ENCODE results near the gene RABGAP1. TPM values are rescaled to one million over a fixed set of nuclear protein-coding genes. Genes with fewer than 3 reads are reported as not detected.

The RABGAP1 gene
- total RNA-seq, 2 donors from 2014 or later = 33.1 TPM

DNA sequence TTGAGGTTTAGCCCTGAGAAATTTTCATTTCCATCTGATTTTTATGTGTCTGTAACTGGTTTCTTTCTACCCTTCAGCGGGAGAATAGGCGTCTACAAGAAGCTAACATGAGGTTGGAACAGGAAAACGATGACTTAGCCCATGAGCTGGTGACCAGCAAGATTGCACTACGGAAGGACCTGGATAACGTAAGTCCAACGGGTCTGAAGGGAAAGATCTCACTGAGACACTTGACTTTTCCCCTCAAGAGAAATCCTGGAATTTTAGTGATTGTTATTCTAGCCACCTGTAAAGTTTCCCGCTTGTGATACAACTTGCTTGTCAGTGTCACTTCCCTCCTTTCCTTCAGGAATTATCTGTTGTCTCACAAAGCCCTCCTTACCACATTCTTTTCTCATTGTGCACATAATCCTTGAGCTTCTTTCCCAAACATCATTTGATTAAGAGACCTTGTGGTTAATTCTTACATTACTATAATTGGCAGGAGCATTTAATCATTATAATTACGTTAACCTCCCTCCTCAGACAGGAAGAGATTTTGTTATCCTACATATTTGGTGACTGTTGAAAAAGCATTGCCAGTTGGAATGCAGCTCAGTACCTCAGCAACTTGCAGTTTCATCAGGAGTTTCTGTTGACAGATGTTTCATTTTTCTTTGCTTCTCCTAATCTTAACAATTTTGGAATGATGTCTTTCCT is 149.5 kb downstream of the RABGAP1 start:
- no peak for ATAC-seq (replicated peaks in 1 of 2)
- Mint-ChIP-seq H3K9me3 (no peaks in the 10 kb centered on the region), H3K27me3 (ENCODE audit: low read depth) (no peaks in the 10 kb centered on the region), H3K27ac (no peak overlapping the region), H3K4me1 (ENCODE audit: low read depth) (no peaks in the 10 kb centered on the region), H3K36me3 (ENCODE audit: insufficient read depth in 2 of 2) (peaks cover 0 to 8% of the 10 kb centered on the region in 2 donors), H3K4me3 (no peak overlapping the region)
- DNase-seq = no peak

- no peak for ATAC-seq (replicated peaks in 1 of 2)
These were observed 150.1 kb downstream of the RABGAP1 start for GRCh38 chr9:123090956-123091355.

GRCh38 chr9:123091459-123091858 is 150.6 kb downstream of the RABGAP1 start:
- ATAC-seq (replicated peaks in 1 of 2) = no peak
- peaks cover 0 to 8% of the 10 kb centered on the region in 2 donors for H3K36me3 Mint-ChIP-seq (ENCODE audit: insufficient read depth in 2 of 2)
- H3K27ac Mint-ChIP-seq = no peak overlapping the region
- H3K27me3 Mint-ChIP-seq (ENCODE audit: low read depth) = no peaks in the 10 kb centered on the region
- no peak overlapping the region for H3K4me3 Mint-ChIP-seq
- H3K4me1 Mint-ChIP-seq (ENCODE audit: low read depth) = no peaks in the 10 kb centered on the region
- no peak for DNase-seq
- H3K9me3 Mint-ChIP-seq = no peaks in the 10 kb centered on the region

More at GRCh38 chr9:123090956-123091355, 150.1 kb downstream of the RABGAP1 start:
- H3K9me3 Mint-ChIP-seq = no peaks in the 10 kb centered on the region
- no peaks in the 10 kb centered on the region for H3K4me1 Mint-ChIP-seq (ENCODE audit: low read depth)
- no peak overlapping the region for H3K4me3 Mint-ChIP-seq
- H3K27ac Mint-ChIP-seq = no peak overlapping the region
- no peaks in the 10 kb centered on the region for H3K27me3 Mint-ChIP-seq (ENCODE audit: low read depth)
- DNase-seq = no peak
- peaks cover 0 to 8% of the 10 kb centered on the region in 2 donors for H3K36me3 Mint-ChIP-seq (ENCODE audit: insufficient read depth in 2 of 2)

GRCh38 chr9:123093141-123093540 is 152.3 kb downstream of the RABGAP1 start:
- DNase-seq (no peak), ATAC-seq (replicated peaks in 1 of 2) (no peak)
- Mint-ChIP-seq H3K4me3 (no peak overlapping the region), H3K36me3 (ENCODE audit: insufficient read depth in 2 of 2) (peaks cover 0 to 8% of the 10 kb centered on the region in 2 donors), H3K27me3 (ENCODE audit: low read depth) (no peaks in the 10 kb centered on the region), H3K27ac (no peak overlapping the region), H3K4me1 (ENCODE audit: low read depth) (no peaks in the 10 kb centered on the region), H3K9me3 (no peaks in the 10 kb centered on the region)

GRCh38 chr9:123096987-123097386 is 156.2 kb downstream of the RABGAP1 start:
- no peak for ATAC-seq (replicated peaks in 1 of 2)
- Mint-ChIP-seq H3K27me3 (ENCODE audit: low read depth) (no peaks in the 10 kb centered on the region), H3K36me3 (ENCODE audit: insufficient read depth in 2 of 2) (peaks cover 0 to 4% of the 10 kb centered on the region in 2 donors), H3K4me3 (no peak overlapping the region), H3K27ac (no peak overlapping the region), H3K4me1 (ENCODE audit: low read depth) (no peaks in the 10 kb centered on the region), H3K9me3 (no peaks in the 10 kb centered on the region)
- no peak for DNase-seq

DNA sequence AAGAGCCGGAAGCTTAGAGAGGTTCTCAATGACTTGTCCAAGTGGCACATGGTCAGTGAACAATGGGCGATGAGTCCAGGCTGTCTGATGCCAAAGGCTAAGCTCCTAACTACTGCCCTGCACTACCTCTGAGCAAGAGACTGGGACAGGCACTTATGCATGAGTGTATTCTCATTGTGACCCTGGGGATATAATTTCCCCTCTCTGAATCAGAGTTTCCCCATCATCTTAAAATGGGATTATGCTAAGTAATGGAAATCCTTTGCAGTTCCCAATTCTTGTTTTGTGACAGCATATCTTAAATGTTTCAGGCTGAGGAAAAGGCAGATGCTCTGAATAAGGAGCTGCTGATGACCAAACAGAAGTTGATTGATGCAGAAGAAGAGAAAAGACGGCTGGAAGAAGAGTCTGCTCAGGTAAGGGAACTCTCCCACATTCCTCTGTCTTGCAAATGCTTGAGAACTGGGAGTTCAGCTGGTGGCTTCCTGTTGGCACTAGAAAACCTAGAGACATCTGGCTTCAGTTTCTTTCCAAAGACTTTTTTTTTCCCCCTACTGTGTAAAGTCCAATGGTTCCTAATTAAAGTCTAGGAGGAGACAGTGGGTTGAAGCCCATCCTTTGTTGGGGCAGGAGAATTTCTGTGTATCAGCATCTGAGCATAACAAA is 156.7 kb downstream of the RABGAP1 start:
- Mint-ChIP-seq H3K9me3 (no peaks in the 10 kb centered on the region), H3K4me1 (ENCODE audit: low read depth) (no peaks in the 10 kb centered on the region), H3K27me3 (ENCODE audit: low read depth) (no peaks in the 10 kb centered on the region), H3K27ac (no peak overlapping the region), H3K4me3 (no peak overlapping the region), H3K36me3 (ENCODE audit: insufficient read depth in 2 of 2) (peaks cover 0 to 6% of the 10 kb centered on the region in 2 donors)
- DNase-seq = no peak
- ATAC-seq (replicated peaks in 1 of 2) = no peak

DNA sequence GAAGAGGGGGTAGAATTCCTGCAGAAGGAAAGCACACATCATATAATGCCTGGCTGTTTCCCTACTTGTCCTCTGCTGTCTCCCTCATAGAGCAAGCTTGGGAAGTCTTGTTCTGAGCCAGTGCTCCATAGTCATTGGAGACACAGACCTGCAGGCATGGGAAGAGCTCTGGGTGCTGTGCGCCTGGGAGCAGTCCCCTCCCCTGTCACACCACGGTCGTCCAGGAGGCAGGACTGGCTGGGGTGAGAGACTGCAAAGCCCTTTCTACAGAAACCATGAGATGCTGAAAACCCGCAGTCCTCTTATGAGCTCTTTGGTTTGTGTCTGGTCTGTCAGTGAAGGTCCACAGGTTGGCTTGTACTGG is 157.3 kb downstream of the RABGAP1 start:
- no peaks in the 10 kb centered on the region for H3K4me1 Mint-ChIP-seq (ENCODE audit: low read depth)
- H3K27ac Mint-ChIP-seq = no peak overlapping the region
- peaks cover 0 to 6% of the 10 kb centered on the region in 2 donors for H3K36me3 Mint-ChIP-seq (ENCODE audit: insufficient read depth in 2 of 2)
- DNase-seq (no peak), ATAC-seq (replicated peaks in 1 of 2) (no peak)
- no peaks in the 10 kb centered on the region for H3K27me3 Mint-ChIP-seq (ENCODE audit: low read depth)
- H3K4me3 Mint-ChIP-seq = no peak overlapping the region
- no peaks in the 10 kb centered on the region for H3K9me3 Mint-ChIP-seq

DNA sequence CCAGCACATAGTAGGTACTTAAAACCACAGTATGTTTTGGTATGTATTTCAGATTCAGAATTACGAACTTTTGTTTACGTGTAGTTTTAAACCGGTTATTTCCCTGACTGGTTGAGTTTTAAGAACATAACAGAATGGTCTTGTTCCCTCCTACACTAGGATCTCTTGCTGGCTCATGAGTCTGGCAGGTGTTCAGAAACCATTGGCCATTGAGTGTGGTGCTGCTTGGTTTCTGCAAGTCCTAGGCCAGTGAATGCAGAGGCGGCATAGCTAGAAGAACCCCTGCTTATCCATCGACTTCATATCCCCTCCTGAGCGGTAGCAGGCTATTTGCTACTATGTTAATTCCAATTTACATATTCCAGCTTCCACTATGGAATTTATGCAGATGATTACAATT is 158.2 kb downstream of the RABGAP1 start:
- H3K9me3 Mint-ChIP-seq = no peaks in the 10 kb centered on the region
- peaks cover 0 to 6% of the 10 kb centered on the region in 2 donors for H3K36me3 Mint-ChIP-seq (ENCODE audit: insufficient read depth in 2 of 2)
- no peaks in the 10 kb centered on the region for H3K27me3 Mint-ChIP-seq (ENCODE audit: low read depth)
- no peak for DNase-seq
- no peak for ATAC-seq (replicated peaks in 1 of 2)
- H3K27ac Mint-ChIP-seq = no peak overlapping the region
- no peaks in the 10 kb centered on the region for H3K4me1 Mint-ChIP-seq (ENCODE audit: low read depth)
- no peak overlapping the region for H3K4me3 Mint-ChIP-seq

- Mint-ChIP-seq H3K27ac (no peak overlapping the region), H3K9me3 (no peaks in the 10 kb centered on the region), H3K4me3 (no peak overlapping the region), H3K36me3 (ENCODE audit: insufficient read depth in 2 of 2) (peaks cover 0 to 3% of the 10 kb centered on the region in 2 donors), H3K4me1 (ENCODE audit: low read depth) (no peaks in the 10 kb centered on the region), H3K27me3 (ENCODE audit: low read depth) (no peaks in the 10 kb centered on the region)
- ATAC-seq (replicated peaks in 1 of 2) (no peak), DNase-seq (no peak)
These were observed 158.7 kb downstream of the RABGAP1 start for GRCh38 chr9:123099548-123099947.

GRCh38 chr9:123102375-123103113 is 161.7 kb downstream of the RABGAP1 start:
- H3K4me1 Mint-ChIP-seq (ENCODE audit: low read depth) = no peaks in the 10 kb centered on the region
- no peaks in the 10 kb centered on the region for H3K9me3 Mint-ChIP-seq
- no peaks in the 10 kb centered on the region for H3K27me3 Mint-ChIP-seq (ENCODE audit: low read depth)
- no peak overlapping the region for H3K27ac Mint-ChIP-seq
- no peak for DNase-seq
- no peak overlapping the region for H3K4me3 Mint-ChIP-seq
- H3K36me3 Mint-ChIP-seq (ENCODE audit: insufficient read depth in 2 of 2) = peaks cover 0 to 3% of the 10 kb centered on the region in 2 donors
- no peak for ATAC-seq (replicated peaks in 1 of 2)

- Mint-ChIP-seq H3K4me3 (no peak overlapping the region), H3K27me3 (ENCODE audit: low read depth) (no peaks in the 10 kb centered on the region), H3K4me1 (ENCODE audit: low read depth) (no peaks in the 10 kb centered on the region), H3K36me3 (ENCODE audit: insufficient read depth in 2 of 2) (peaks cover 0 to 2% of the 10 kb centered on the region in 2 donors), H3K27ac (no peak overlapping the region), H3K9me3 (no peaks in the 10 kb centered on the region)
- DNase-seq (no peak), ATAC-seq (replicated peaks in 1 of 2) (no peak)
These were observed 164.0 kb downstream of the RABGAP1 start for GRCh38 chr9:123104807-123105206.

- Mint-ChIP-seq H3K4me1 (ENCODE audit: low read depth) (no peaks in the 10 kb centered on the region), H3K9me3 (no peaks in the 10 kb centered on the region), H3K36me3 (ENCODE audit: insufficient read depth in 2 of 2) (peaks cover 0 to 2% of the 10 kb centered on the region in 2 donors), H3K27me3 (ENCODE audit: low read depth) (no peaks in the 10 kb centered on the region), H3K4me3 (no peak overlapping the region), H3K27ac (peak overlapping the region; percentile 55)
- ATAC-seq (replicated peaks in 1 of 2) (no peak), DNase-seq (no peak)
These were observed 164.7 kb downstream of the RABGAP1 start for GRCh38 chr9:123105490-123105889.

DNA sequence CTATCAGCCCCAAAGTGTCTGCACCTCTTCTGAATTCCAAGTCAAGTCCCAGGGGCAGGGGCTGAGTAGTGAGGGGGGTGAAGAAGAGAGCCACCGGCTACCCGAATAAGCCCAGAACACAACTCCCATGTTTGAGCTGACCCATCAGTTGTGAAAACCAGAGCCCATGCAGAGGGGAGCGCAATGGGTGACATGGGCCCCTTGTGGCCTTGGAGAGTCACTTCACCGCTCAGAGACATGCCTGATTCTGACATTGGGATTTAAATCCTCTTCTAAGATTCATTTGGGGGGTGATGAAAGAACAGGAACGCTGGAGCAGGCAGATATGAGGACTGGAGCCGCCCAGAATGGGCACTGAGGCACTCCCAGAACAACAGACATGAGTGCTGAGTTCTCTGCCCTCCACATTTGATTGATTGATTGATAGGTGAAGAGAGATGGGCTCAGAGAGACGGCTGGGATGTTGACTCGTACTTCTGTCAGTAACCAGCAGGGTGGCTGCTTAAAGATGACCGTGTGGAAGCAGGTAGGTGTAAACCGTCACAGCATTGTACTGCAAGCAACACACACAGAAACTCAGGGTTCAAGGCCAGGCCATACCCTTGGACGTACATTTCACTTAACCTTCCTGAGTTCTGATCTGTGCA is 166.9 kb downstream of the RABGAP1 start:
- no peak for ATAC-seq (replicated peaks in 1 of 2)
- Mint-ChIP-seq H3K27ac (no peak overlapping the region), H3K36me3 (ENCODE audit: insufficient read depth in 2 of 2) (no peaks in the 10 kb centered on the region), H3K4me3 (no peak overlapping the region), H3K4me1 (ENCODE audit: low read depth) (no peaks in the 10 kb centered on the region), H3K9me3 (no peaks in the 10 kb centered on the region), H3K27me3 (ENCODE audit: low read depth) (no peaks in the 10 kb centered on the region)
- no peak for DNase-seq
